ENCODE data around the gene MANF. TPM values are rescaled to one million over a fixed set of nuclear protein-coding genes. Genes with fewer than 3 reads are reported as not detected.

The MANF gene
- total RNA-seq, 2 experiments from 2014 or later: 104 to 117 TPM

- BruUV-seq (replicated peaks): no TSS peak
- Histone ChIP-seq H4K20me1 (ENCODE audit: insufficient read depth, low read length) (no peaks in the 10 kb centered on the region), H3K4me3 (ENCODE audit: low read depth, low read length, poor library complexity, severe bottlenecking) (no peak overlapping the region), H3K4me1 (ENCODE audit: insufficient read depth, low read length, poor library complexity, severe bottlenecking) (no peaks in the 10 kb centered on the region), H3K79me2 (ENCODE audit: insufficient read depth, low read depth, low read length) (no peaks in the 10 kb centered on the region), H3K9me3 (ENCODE audit: low read length) (no peaks in the 10 kb centered on the region), H3K27ac (ENCODE audit: low read depth, low read length, poor library complexity, severe bottlenecking) (no peak overlapping the region), H3K36me3 (ENCODE audit: insufficient read depth, low read length) (no peaks in the 10 kb centered on the region), H3K9me2 (ENCODE audit: insufficient read depth, low read length) (no peaks in the 10 kb centered on the region), H3K4me2 (ENCODE audit: low read length) (no peak overlapping the region), H2AFZ (ENCODE audit: low read length) (no peak overlapping the region)
- TF ChIP-seq CTCF (conservative IDR thresholded peaks at IDR 0.05; ENCODE audit: low read length): no peak
- TF ChIP-seq EZH2phosphoT487 (IDR thresholded peaks at IDR 0.05; ENCODE audit: borderline replicate concordance, low read depth, low read length): no peak
- intact Hi-C loops (cut with micrococcal nuclease; ENCODE audit: unreplicated experiment): no loop called here
- ChIA-PET POLR2A (no interaction called here), CTCF (ENCODE audit: unreplicated experiment) (no interaction called here)
- no peak for DNase-seq (ENCODE audit: low spot score)
These were observed 47.4 kb upstream of the MANF start for GRCh38 chr3:51337666-51338065.

GRCh38 chr3:51338632-51339031 is 46.5 kb upstream of the MANF start:
- no peak overlapping the region for H3K27ac ChIP-seq (ENCODE audit: low read depth, low read length, poor library complexity, severe bottlenecking)
- no TSS peak for BruUV-seq (replicated peaks)

More at GRCh38 chr3:51338632-51339031, 46.5 kb upstream of the MANF start:
- no peaks in the 10 kb centered on the region for H4K20me1 ChIP-seq (ENCODE audit: insufficient read depth, low read length)
- H3K9me2 ChIP-seq (ENCODE audit: insufficient read depth, low read length): no peaks in the 10 kb centered on the region
- H3K4me3 ChIP-seq (ENCODE audit: low read depth, low read length, poor library complexity, severe bottlenecking): no peak overlapping the region
- ChIA-PET CTCF (ENCODE audit: unreplicated experiment) (no interaction called here), POLR2A (interaction anchor here (0.6 kb wide), 1 partner anchor 244 kb away, joined by 3 read pairs; no protein-coding TSS in a partner anchor)
- no peak for DNase-seq (ENCODE audit: low spot score)
- TF ChIP-seq EZH2phosphoT487 (IDR thresholded peaks at IDR 0.05; ENCODE audit: borderline replicate concordance, low read depth, low read length) (no peak), CTCF (conservative IDR thresholded peaks at IDR 0.05; ENCODE audit: low read length) (no peak)
- no peaks in the 10 kb centered on the region for H3K79me2 ChIP-seq (ENCODE audit: insufficient read depth, low read depth, low read length)
- H3K4me1 ChIP-seq (ENCODE audit: insufficient read depth, low read length, poor library complexity, severe bottlenecking): no peaks in the 10 kb centered on the region
- no peak overlapping the region for H2AFZ ChIP-seq (ENCODE audit: low read length)
- no peaks in the 10 kb centered on the region for H3K36me3 ChIP-seq (ENCODE audit: insufficient read depth, low read length)
- intact Hi-C loops (cut with micrococcal nuclease; ENCODE audit: unreplicated experiment): no loop called here
- no peak overlapping the region for H3K4me2 ChIP-seq (ENCODE audit: low read length)
- H3K9me3 ChIP-seq (ENCODE audit: low read length): no peaks in the 10 kb centered on the region
